ENCODE results near the gene LYPD6B. TPM values are rescaled to one million over a fixed set of nuclear protein-coding genes. Genes with fewer than 3 reads are reported as not detected.
A peak's percentile ranks its signal among the peaks of the same experiment; 100 is the strongest.

The LYPD6B gene
- total RNA-seq, 8 experiments from 2014 or later, result 0.46 to 2.1 (median 0.90) TPM; not detected in 2

DNA sequence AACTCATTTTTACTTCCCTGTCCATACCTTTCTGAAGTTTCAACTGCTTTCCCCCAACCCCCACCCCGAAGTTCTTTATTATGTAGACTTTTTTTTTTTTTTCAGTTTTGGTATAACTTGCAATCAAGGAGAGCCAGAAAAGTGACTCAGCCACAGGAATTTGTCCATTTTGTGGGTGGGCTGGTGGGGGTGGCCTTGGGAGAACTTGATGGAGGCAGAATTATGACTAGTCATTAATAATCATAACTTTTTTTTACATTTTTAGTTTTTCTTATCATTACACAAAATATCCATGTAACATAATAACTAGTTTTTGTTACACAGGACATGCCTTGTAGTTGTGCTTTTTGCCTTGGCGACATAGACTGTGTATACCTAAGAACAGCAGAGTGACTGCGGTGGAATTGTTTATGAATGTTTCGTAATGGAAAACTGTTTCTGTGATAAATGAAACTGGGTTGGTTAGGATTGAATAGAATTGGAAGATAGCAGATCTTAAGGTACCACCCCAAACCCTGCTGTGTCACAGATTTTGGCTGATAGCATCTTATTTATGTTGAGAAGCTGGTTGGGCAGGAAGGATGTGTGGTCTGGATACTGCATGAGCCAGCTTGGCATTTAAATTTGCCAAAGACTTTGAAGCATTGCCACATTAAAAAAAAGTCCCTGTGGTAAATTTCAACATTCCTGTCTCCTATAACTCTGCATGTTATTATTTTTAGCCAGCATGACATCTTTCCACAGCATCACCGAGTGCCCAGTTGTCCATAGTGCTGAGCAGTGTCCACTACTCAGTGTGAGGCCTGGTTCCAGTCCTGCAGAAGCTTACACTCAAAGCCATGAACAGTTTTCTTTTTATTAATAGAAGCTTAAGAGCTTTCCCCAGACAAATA, 30.7 kb downstream of the LYPD6B start:
- ATAC-seq (replicated peaks in 6 of 8), result peak in 2 of 8 experiments; percentile 49 to 66
- Histone ChIP-seq H3K4me3 (no peak overlapping the region), H3K4me1 (replicated peaks in 1 of 2) (peaks cover 0 to 6% of the 10 kb centered on the region in 2 donors), H3K27ac (no peak overlapping the region)
- 13 to 100% (median 93%) methylated on average over 1 to 5 of the region's 5 CpGs; no CpG with 5 or more reads in 1 of the 10 experiments for WGBS, 10 experiments
- in situ Hi-C loops (cut with MboI; ENCODE audit: low pct_unique_long_range_greater_than_20kb in 2 of 9, low sequenced_read_pairs in 9 of 9, unreplicated experiment in 9 of 9), result no loop called here

GRCh38 chr2:149070681-149071320, 32.3 kb downstream of the LYPD6B start:
- WGBS, 10 experiments, result 78 to 94% (median 84%) methylated on average over 4 to 9 of the region's 9 CpGs; no CpG with 5 or more reads in 1 of the 10 experiments
- in situ Hi-C loops (cut with MboI; ENCODE audit: low pct_unique_long_range_greater_than_20kb in 2 of 9, low sequenced_read_pairs in 9 of 9, unreplicated experiment in 9 of 9), result no loop called here

DNA sequence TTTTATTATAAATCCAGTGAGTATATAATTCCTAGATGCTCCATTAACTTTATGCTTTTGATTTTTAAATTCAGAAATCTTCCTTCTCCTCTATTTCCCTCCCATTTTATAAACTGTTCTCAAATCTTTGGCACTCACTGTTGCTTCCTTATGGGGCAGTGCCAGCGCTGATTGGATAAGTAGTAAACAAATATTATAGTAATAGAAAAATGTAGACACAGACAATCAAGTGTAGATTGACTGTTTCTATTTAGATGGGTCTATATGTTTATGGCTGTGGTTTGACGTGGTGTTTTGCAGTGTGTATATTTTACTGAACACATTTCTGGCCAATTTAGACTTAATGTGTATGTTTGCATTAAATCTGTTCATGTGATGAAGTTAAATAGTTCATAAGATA, 36.6 kb downstream of the LYPD6B start:
- in situ Hi-C loops (cut with MboI; ENCODE audit: low pct_unique_long_range_greater_than_20kb in 2 of 9, low sequenced_read_pairs in 9 of 9, unreplicated experiment in 9 of 9), result no loop called here
- H3K4me3 ChIP-seq, result no peak overlapping the region
- ATAC-seq (replicated peaks in 6 of 8), result no peak
- WGBS, 10 experiments, result 67 to 100% (median 95%) methylated on average over 1 to 2 of the region's 2 CpGs; no CpG with 5 or more reads in 1 of the 10 experiments
- H3K4me1 ChIP-seq (replicated peaks in 1 of 2), result peaks cover 6 to 9% of the 10 kb centered on the region in 2 donors
- H3K27ac ChIP-seq, result no peak overlapping the region

More at GRCh38 chr2:149070681-149071320, 32.3 kb downstream of the LYPD6B start:
- H3K27ac ChIP-seq, result no peak overlapping the region
- H3K4me1 ChIP-seq (replicated peaks in 1 of 2), result no peaks in the 10 kb centered on the region
- H3K4me3 ChIP-seq, result no peak overlapping the region
- ATAC-seq (replicated peaks in 6 of 8), result peak in 1 of 8 experiments; percentile 30

- ATAC-seq (replicated peaks in 6 of 8), result peak in 1 of 8 experiments; percentile 39
- 16 to 88% (median 60%) methylated on average over 2 to 10 of the region's 10 CpGs for WGBS, 10 experiments
- Histone ChIP-seq H3K4me3 (no peak overlapping the region), H3K27ac (no peak overlapping the region), H3K4me1 (replicated peaks in 1 of 2) (peaks cover 6 to 9% of the 10 kb centered on the region in 2 donors)
- in situ Hi-C loops (cut with MboI; ENCODE audit: low pct_unique_long_range_greater_than_20kb in 2 of 9, low sequenced_read_pairs in 9 of 9, unreplicated experiment in 9 of 9), result no loop called here
Measured at GRCh38 chr2:149075853-149076252, 37.4 kb downstream of the LYPD6B start.

GRCh38 chr2:149076863-149077412, 38.4 kb downstream of the LYPD6B start:
- in situ Hi-C loops (cut with MboI; ENCODE audit: low pct_unique_long_range_greater_than_20kb in 2 of 9, low sequenced_read_pairs in 9 of 9, unreplicated experiment in 9 of 9), result no loop called here
- peak in 4 of 8 experiments; percentile 15 to 65 (median 38) for ATAC-seq (replicated peaks in 6 of 8)
- WGBS, 10 experiments, result 17 to 67% (median 40%) methylated on average over 1 to 5 of the region's 5 CpGs; no CpG with 5 or more reads in 3 of the 10 experiments
- Histone ChIP-seq H3K4me3 (no peak overlapping the region), H3K27ac (no peak overlapping the region), H3K4me1 (replicated peaks in 1 of 2) (peaks cover 8 to 10% of the 10 kb centered on the region in 2 donors)

DNA sequence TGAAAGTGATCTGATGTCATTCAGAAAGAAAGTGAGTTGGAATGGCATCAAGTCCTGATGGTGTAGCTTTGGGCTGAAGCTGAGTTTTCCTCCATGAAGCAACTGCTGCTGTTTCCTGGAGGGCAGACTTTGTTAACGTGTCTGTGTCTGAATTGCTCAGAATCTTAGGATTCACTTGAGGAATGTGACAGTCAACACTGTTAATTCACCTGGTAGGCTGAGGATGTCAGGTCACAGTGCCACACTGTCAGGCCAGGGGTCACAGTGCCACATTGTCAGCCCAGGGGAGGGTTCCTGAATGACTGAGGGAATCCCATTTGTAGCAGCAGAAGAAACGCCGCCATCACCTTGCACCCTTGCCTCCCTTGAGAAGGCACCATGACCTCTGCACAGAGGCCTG, 39.4 kb downstream of the LYPD6B start:
- Histone ChIP-seq H3K4me3 (no peak overlapping the region), H3K4me1 (replicated peaks in 1 of 2) (peaks cover 17 to 19% of the 10 kb centered on the region in 2 donors), H3K27ac (no peak overlapping the region)
- in situ Hi-C loops (cut with MboI; ENCODE audit: low pct_unique_long_range_greater_than_20kb in 2 of 9, low sequenced_read_pairs in 9 of 9, unreplicated experiment in 9 of 9), result no loop called here
- no peak for ATAC-seq (replicated peaks in 6 of 8)
- WGBS, 10 experiments, result 0 to 100% (median 55%) methylated on average over 1 to 3 of the region's 3 CpGs; no CpG with 5 or more reads in 2 of the 10 experiments

DNA sequence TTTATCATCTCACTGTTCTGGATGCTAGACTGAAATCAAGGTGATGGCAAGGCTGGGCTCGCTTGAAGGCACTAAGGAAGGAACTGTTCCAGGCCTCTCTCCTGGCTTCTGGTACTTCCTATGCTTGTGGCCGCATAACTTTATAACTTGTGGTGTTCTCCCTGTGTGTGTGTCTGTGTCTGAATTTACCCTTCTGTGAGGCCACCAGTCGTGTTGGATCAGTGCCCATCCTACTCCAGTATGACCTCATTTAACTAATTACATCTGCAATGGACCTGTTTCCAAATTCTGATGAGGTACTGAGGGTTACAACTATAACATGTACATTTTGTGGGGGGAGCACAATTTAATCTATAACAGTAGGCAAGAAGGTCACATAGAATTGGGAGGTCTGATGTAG, 41.6 kb downstream of the LYPD6B start:
- ATAC-seq (replicated peaks in 6 of 8), result no peak
- WGBS, 10 experiments, result 0 to 100% (median 83%) methylated on average over 1 to 3 of the region's 3 CpGs; no CpG with 5 or more reads in 3 of the 10 experiments
- no peak overlapping the region for H3K27ac ChIP-seq
- H3K4me3 ChIP-seq, result no peak overlapping the region
- H3K4me1 ChIP-seq (replicated peaks in 1 of 2), result peaks cover 21% of the 10 kb centered on the region in 2 donors
- in situ Hi-C loops (cut with MboI; ENCODE audit: low pct_unique_long_range_greater_than_20kb in 2 of 9, low sequenced_read_pairs in 9 of 9, unreplicated experiment in 9 of 9), result no loop called here

GRCh38 chr2:149080971-149081370, 42.5 kb downstream of the LYPD6B start:
- Histone ChIP-seq H3K27ac (no peak overlapping the region), H3K4me1 (replicated peaks in 1 of 2) (peaks cover 21% of the 10 kb centered on the region in 2 donors), H3K4me3 (no peak overlapping the region)
- peak in 3 of 8 experiments; percentile 39 to 58 (median 53) for ATAC-seq (replicated peaks in 6 of 8)
- 20 to 67% (median 57%) methylated on average over 1 of the region's 1 CpG; no CpG with 5 or more reads in 7 of the 10 experiments for WGBS, 10 experiments
- in situ Hi-C loops (cut with MboI; ENCODE audit: low pct_unique_long_range_greater_than_20kb in 2 of 9, low sequenced_read_pairs in 9 of 9, unreplicated experiment in 9 of 9), result no loop called here

DNA sequence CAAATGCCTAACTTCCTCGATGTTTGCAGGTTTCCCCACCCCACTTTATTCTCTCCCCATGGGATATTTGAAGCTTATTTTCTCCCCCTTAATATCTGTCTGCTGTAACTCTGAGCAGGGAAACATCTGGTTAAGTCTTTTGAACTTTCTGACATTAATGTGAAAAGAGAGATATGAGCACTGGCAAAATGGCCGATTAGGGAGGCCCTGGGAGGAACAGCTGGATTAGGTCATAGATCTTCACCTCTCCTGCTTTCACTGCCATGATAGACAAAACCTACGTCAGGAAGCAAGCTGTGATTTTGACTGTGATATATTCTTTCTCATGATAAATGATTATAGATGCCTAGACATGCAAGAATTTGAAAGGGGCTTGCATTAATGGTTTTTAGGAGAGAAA, 43.6 kb downstream of the LYPD6B start:
- 0 to 78% (median 35%) methylated on average over 1 to 3 of the region's 3 CpGs; no CpG with 5 or more reads in 1 of the 10 experiments for WGBS, 10 experiments
- no peak overlapping the region for H3K4me3 ChIP-seq
- H3K4me1 ChIP-seq (replicated peaks in 1 of 2), result peaks cover 17 to 19% of the 10 kb centered on the region in 2 donors
- ATAC-seq (replicated peaks in 6 of 8), result peak in 3 of 8 experiments; percentile 18 to 51 (median 46)
- no peak overlapping the region for H3K27ac ChIP-seq
- in situ Hi-C loops (cut with MboI; ENCODE audit: low pct_unique_long_range_greater_than_20kb in 2 of 9, low sequenced_read_pairs in 9 of 9, unreplicated experiment in 9 of 9), result no loop called here

- 0 to 80% (median 28%) methylated on average over 1 to 4 of the region's 4 CpGs; no CpG with 5 or more reads in 3 of the 10 experiments for WGBS, 10 experiments
- no peak overlapping the region for H3K4me3 ChIP-seq
- no peak overlapping the region for H3K27ac ChIP-seq
- H3K4me1 ChIP-seq (replicated peaks in 1 of 2), result peaks cover 15 to 16% of the 10 kb centered on the region in 2 donors
- peak; percentile 22 to 96 (median 46) for ATAC-seq (replicated peaks in 6 of 8)
- in situ Hi-C loops (cut with MboI; ENCODE audit: low pct_unique_long_range_greater_than_20kb in 2 of 9, low sequenced_read_pairs in 9 of 9, unreplicated experiment in 9 of 9), result no loop called here
Measured at GRCh38 chr2:149082735-149083134, 44.2 kb downstream of the LYPD6B start.

GRCh38 chr2:149084924-149085795, 46.7 kb downstream of the LYPD6B start:
- WGBS, 10 experiments, result 72 to 100% (median 83%) methylated on average over 1 to 4 of the region's 7 CpGs; no CpG with 5 or more reads in 3 of the 10 experiments
- ATAC-seq (replicated peaks in 6 of 8), result no peak
- Histone ChIP-seq H3K4me1 (replicated peaks in 1 of 2) (peaks cover 12 to 15% of the 10 kb centered on the region in 2 donors), H3K4me3 (no peak overlapping the region), H3K27ac (no peak overlapping the region)
- in situ Hi-C loops (cut with MboI; ENCODE audit: low pct_unique_long_range_greater_than_20kb in 2 of 9, low sequenced_read_pairs in 9 of 9, unreplicated experiment in 9 of 9), result no loop called here

DNA sequence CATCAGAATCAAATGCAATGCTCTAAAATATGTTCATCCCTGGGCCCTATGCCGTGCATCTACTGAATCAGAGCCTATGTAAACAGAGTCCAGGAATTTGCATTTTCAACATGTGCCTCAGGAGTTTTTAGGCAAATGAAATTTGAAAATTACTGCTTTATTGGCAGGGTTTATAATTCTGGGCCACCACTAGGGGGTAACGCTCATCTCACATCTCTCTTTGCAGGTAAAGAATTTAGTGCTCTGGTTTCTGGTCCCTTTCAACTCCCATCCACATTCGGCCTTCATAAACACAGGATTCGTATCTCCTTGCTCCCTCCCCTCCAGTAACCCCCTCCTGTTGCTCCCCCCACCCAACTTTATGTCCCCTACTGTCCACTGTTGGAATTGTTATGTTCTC, 49.3 kb downstream of the LYPD6B start:
- Histone ChIP-seq H3K4me1 (replicated peaks in 1 of 2) (peaks cover 3 to 5% of the 10 kb centered on the region in 2 donors), H3K4me3 (no peak overlapping the region), H3K27ac (no peak overlapping the region)
- in situ Hi-C loops (cut with MboI; ENCODE audit: low pct_unique_long_range_greater_than_20kb in 2 of 9, low sequenced_read_pairs in 9 of 9, unreplicated experiment in 9 of 9), result no loop called here
- peak in 3 of 8 experiments; percentile 13 to 62 (median 36) for ATAC-seq (replicated peaks in 6 of 8)
- 25 to 100% (median 70%) methylated on average over 1 to 2 of the region's 4 CpGs; no CpG with 5 or more reads in 5 of the 10 experiments for WGBS, 10 experiments
